GM21390 (cell line): Measurements from ENCODE around the gene KIF1A.

Experiments
- ATAC-seq: cut with Tn5 transposase; IDR thresholded peaks from one replicate; pipeline ENCODE4 v1.9.1; 2021; ENCODE audit not compliant: unreplicated experiment

KIF1A gene

DNA sequence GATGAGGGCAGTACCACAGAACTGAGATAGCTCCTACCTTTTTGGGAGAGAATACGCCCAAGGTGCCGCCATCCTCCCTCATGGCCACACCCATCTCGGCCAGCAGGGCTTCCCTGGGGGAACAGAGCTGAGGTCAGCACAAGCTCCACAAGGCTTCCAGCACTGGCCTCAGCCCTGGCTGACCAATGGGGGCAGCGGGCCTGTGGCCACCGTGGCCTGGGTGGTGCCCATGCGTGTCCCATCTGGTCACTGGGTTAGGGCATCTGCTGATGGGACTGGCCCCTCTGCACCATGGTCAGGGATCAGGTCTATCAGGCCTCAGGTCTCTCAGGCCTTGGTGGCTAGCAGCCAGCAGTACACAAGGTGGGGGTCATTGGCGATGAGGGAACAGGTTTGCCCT, 50.9 kb downstream of the KIF1A start:
- ATAC-seq, result no peak

GRCh38 chr2:240768216-240768615, 51.8 kb downstream of the KIF1A start:
- ATAC-seq, result no peak

- no peak for ATAC-seq
Observed at GRCh38 chr2:240767341-240767740, 52.7 kb downstream of the KIF1A start.

DNA sequence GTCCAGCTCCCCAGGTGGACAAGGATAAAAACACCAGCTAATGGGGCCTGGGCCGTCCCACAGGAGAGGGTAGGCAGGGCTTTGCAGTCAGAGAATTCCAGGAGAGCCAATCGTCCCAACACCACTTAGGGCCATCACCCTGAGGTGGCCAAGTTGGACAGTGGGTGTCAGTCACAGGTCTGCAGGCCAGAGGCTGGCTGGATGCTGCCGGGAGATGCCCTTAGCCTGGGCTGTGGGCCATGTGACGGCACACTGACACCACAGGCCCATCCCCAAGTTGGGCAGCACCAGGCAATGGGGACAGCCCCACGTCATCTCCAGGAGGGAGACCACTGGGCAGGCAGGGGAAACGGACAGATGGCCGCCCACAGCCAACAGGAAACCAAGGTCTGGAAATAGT, 53.9 kb downstream of the KIF1A start:
- ATAC-seq, result no peak

DNA sequence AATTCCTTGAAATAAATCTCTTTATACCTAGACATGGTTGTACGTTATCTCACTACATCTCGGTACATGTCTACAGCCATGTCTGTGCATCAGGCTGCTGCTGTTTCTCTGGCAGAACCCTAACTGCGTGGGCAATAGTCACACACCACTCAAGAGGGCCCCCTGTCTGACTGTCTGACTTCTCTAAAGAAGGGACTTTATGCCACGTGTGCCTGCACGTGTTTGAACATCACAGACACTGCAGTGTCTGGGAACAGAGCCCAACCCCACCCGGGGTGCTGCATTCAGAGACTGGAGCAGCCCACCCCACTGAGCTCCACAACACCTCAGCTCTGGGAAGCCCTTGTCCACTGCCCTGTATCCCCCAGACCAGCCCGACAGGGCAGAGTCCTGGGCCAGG, 55.0 kb downstream of the KIF1A start:
- ATAC-seq, result no peak

- no peak for ATAC-seq
Observed at GRCh38 chr2:240764605-240765004, 55.4 kb downstream of the KIF1A start.

DNA sequence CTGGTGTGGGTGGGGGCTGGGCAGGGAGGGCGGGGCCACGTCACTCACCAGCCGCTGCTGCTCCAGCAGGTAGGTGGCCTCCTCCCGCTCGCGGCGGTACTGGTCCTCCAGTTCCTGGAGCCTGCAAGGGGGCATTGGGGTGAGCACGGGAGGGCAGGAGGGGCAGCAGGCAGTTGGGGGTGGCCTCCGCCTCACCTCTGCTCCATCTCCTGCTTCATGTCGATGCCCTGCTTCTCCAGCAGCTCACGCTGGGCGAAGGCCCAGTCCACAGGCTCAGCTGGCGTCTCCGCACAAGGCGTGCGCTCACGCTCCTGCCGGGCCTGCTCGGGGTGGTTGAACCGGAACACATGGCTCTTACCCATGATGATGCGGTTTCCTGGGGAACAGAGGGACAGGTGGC, 57.0 kb downstream of the KIF1A start:
- ATAC-seq, result no peak

GRCh38 chr2:240762249-240762648, 57.8 kb downstream of the KIF1A start:
- no peak for ATAC-seq

DNA sequence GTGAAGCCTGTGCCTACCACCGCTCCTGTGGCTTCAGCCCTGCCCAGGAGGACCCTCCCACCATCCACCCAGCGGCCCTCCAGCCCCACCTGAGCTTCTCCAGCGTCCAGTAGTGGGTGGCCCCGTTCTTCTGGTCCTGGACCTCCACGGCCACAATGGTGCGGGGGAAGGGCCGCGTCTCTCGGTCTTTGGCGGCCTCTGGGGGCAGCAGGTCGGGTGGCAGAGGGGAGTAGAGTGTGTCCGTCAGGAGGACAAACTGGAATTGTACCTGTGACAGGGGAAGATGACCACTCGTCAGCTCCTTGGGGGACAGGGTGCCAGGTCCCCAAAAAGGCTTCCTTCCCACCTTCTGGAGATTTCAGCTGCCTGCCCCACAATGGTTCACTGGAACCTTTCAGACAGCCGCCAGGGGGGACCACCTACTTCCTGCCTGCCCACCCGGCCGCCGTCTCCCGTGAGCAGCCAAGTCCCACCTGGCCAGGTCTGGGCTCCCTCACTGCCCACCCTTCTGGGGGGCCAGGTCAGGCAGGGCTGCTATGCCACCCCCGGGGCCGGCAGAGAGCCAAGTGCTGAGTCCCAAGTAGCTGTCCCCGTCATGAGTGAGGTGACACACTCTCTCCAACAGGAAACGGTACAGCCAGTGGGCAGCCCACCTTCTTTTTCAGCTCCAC, 59.3 kb downstream of the KIF1A start:
- ATAC-seq, result no peak

DNA sequence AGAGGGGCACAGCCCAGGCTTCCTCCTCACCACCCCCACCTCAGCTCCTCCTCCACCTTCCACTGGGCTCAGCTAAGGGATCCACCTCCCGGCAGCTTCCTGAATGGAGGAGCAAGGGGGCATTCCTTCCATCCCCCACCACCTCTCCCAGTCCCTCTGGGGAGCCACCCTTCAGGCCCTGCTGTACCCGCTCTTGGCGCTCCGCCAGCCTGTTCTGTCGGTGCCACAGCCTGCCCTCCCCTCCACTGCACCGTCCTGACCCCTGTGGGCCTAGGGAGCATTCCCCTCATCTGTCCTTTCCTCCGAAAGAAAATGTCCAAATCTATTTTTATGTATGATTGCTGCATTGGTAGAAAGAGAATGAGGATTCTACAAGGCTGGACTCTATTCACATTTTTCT, 59.9 kb downstream of the KIF1A start:
- ATAC-seq, result no peak

DNA sequence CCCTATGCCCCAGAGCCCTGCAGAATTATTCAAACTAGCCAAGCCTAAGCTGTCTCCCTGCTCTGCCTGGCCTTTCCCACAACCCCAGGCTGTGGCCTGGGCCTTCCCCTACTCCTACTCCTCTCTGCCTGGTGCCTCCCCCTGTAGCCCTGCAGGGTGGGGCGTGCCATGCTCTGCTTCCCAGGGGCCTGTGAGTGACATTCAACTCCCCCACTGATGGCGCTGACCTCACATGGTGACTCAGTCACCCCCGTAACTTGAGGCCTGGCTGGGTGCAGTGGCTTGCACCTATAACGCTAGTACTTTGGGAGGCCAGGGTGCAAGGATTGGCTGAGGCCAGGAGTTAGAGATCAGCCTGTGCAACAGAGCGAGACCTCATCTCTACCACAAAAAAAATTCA, 60.6 kb downstream of the KIF1A start:
- ATAC-seq, result no peak

DNA sequence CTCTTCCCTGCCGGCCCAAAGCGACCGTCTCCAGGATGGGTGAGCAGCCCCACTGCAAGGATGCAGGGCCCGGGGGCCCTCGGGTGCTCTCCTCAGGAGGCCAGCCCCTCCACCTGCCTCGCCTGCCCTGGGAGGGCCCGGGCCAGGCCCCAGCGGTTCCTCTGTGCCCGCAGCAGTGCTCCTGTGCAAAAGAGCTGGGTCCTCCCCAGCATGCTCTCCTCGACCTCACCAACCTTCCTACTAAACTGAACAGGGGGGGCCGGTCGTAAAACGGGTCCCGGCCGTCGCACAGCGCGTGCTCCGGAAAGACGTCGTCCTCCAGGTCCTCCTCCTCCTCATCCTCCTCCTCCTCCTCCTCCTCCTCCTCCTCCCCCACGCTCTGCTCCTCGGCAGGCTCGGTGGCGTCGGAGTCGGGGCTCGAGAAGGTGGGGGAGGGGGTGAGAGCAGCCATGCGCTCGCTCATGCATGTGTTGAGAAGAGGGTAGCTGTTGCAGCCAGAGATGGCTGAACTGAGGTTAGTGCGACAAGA, 62.9 kb downstream of the KIF1A start:
- no peak for ATAC-seq

- no peak for ATAC-seq
Observed at GRCh38 chr2:240752209-240752608, 67.8 kb downstream of the KIF1A start.

DNA sequence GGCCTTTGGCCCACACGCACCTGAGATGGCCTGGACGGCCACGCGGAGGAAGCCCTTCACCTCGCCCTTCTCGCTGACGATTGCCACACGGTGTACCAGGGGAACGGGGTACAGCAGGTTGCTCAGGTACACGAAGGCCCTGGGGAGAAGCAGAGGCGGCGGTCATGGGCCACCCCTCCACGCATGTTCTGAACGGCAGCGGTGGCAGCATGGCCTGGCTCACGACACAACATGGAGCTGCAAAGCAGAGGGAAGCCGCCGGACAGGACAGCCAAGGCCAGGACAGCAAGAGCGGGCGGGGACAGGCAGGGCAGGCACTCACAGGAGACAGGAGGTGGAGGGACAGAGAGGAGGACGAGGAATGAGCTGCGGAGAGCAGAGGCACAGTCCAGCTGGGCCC, 69.6 kb downstream of the KIF1A start:
- no peak for ATAC-seq

GRCh38 chr2:240749516-240749915, 70.5 kb downstream of the KIF1A start:
- no peak for ATAC-seq

GRCh38 chr2:240747256-240747655, 72.8 kb downstream of the KIF1A start:
- no peak for ATAC-seq

DNA sequence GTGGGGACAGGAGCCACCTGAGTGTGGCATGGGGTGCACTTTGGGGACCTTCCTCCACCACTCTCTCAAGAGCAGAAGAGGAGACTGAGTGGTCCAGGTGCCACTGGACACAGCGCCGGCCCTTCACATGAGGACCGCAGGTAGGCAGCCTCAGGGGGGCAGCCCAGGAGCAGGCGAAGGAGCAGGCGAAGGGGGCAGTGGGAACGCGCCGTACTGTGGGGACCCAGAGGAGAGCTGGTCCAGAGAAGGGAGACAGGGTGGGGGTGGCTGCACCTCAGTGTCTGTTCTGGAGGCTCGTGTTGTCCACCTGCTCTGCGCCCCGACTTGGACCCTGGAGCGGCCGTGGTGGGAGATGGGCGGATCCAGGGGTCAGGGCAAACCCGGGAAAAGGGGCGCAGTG, 73.3 kb downstream of the KIF1A start:
- no peak for ATAC-seq

GRCh38 chr2:240745962-240746361, 74.1 kb downstream of the KIF1A start:
- no peak for ATAC-seq

DNA sequence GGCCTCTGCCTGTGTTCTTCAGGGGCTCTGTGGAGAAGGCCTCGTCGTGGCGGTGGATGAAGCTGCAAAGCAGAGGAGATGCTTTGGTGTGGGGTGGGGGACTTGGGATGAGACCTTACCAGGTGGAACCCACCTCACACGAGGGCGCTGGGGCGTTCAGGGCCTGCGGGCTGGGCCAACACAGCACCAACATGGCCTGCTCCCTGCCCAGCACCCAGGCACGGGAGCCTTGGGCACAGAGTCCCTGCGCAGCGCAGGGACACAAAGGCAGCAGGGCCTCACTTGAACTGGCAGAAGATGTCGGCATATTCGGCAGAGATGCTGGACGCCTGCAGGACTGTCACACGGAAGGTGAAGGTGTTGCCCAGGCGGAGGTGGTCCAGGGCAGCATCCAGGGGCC, 74.6 kb downstream of the KIF1A start:
- no peak for ATAC-seq

DNA sequence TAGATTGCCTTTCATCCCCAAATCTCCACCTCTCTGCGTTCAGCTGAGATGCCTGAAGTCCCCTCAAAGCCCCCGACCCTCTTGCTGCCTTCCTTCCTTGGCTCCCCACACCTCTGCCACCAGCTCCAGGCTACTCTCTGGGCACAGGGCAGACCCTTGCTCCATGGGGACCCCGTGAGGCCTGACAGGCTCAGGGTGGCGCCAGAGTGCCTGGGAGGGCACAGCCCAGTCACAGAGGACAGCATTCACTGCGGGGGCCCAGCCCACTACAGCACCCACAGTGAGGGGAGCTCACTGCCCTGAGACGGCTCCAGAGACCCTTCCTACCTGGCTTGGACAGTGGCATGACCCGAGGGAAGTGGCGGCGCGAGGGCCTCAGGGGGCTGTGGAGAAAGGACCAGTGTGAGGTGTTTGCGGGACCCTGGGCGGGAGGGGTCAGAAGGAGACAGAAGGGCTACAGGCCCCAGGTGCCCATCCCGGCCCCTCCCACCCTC, 77.4 kb downstream of the KIF1A start:
- no peak for ATAC-seq

DNA sequence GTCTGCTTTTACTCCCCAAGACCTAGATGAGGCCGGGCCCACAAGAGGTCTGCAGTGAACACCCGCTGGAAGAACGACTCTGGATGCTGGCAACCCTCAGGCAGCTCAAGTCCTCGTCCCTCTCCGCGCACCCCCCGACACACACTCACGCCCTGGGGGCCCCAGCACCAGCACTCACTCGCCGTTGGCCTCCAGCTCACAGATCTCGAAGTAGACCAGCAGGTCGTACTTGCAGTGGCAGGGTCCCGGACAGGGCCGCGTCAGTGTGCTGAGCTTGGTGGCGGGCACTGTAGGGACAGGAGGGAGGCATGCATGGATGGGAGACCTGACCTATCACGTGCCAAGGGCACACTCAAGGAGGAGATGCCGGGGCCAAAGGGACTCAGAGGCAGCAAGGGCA, 78.9 kb downstream of the KIF1A start:
- no peak for ATAC-seq

DNA sequence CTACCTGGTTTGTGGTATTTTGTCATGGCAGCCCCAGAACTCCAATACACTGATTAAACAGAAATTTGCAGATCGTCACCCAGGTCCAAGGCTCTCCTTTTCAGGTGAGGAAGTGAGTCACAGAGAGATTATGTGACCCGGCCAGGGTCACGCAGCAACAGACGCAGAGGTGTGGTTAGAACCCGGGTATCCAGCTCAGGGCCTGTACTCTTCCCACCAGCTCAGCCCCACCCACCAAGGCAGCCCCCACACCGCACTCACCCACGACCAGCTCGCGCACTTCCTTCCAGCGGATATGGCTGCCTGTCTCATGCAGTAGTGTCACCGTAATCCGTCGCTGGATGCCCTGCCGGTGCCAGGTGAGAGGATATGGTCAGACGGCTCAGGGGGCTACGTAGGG, 80.2 kb downstream of the KIF1A start:
- ATAC-seq, result no peak

- no peak for ATAC-seq
Observed at GRCh38 chr2:240737958-240738357, 82.1 kb downstream of the KIF1A start.
